A549 (cell line): ENCODE measurements around the gene OSBPL6.

Source experiments
- EP300 ChIP-seq, 2 experiments: fragments of >200 bp; sonication (Bioruptor Twin); formaldehyde crosslinking; IDR thresholded peaks; 2 replicates in 1 of 2; 3 replicates in 1 of 2; pipeline ENCODE4 v1.6.1; 2016 to 2017
- MAFK ChIP-seq: fragments of 450-650 bp; IDR thresholded peaks from 2 replicates; pipeline ENCODE4 v1.6.1; 2014; ENCODE audit not compliant: partially characterized antibody
- MAZ ChIP-seq: fragments of 150-350 bp; IDR thresholded peaks from 2 replicates; pipeline ENCODE4 v1.6.1; 2014; ENCODE audit warnings: antibody characterized with exemption, low read depth, low read length, borderline replicate concordance
- POLR2A ChIP-seq: IDR thresholded peaks from 2 replicates; pipeline ENCODE4 v1.6.1; 2012; ENCODE audit warnings: mild to moderate bottlenecking, low read length
- TF ChIP-seq, protein P1 (sequence below): fragments of >200 bp; sonication (Bioruptor Twin); formaldehyde crosslinking; IDR thresholded peaks from 3 replicates; pipeline ENCODE4 v1.5.1; 2016
- TF ChIP-seq, protein P2 (sequence below): IDR thresholded peaks from 2 replicates; pipeline ENCODE4 v1.6.1; 2012

DNA sequence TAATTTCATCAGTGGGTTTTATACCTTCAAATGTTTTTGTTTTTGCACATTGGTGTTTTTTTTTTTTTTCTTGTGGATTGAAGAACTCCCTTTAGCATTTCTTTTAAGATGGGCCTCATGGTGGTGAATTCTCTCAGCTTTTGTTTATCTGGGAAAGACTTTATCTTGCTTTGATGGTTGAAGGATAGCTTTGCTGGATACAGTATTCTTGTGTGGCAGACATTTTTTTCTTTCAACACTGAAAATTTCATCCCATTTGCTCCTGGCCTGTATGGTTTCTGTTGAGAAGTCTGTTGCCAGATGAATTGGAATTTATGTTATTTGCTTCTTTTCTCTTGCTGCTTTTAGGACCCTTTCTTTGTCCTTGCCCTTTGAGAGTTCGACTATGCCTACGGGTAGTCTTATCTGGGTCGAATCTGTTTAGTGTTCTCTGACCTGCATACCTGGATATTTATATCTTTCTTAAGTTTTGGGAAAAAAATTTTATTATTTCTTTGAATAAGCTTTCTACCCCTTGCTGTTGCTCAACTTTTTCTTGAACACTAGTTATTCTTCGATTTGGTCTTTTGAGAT lies 231.0 kb downstream of the OSBPL6 start:
- TF ChIP-seq, protein P1, sequence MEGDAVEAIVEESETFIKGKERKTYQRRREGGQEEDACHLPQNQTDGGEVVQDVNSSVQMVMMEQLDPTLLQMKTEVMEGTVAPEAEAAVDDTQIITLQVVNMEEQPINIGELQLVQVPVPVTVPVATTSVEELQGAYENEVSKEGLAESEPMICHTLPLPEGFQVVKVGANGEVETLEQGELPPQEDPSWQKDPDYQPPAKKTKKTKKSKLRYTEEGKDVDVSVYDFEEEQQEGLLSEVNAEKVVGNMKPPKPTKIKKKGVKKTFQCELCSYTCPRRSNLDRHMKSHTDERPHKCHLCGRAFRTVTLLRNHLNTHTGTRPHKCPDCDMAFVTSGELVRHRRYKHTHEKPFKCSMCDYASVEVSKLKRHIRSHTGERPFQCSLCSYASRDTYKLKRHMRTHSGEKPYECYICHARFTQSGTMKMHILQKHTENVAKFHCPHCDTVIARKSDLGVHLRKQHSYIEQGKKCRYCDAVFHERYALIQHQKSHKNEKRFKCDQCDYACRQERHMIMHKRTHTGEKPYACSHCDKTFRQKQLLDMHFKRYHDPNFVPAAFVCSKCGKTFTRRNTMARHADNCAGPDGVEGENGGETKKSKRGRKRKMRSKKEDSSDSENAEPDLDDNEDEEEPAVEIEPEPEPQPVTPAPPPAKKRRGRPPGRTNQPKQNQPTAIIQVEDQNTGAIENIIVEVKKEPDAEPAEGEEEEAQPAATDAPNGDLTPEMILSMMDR: no peak
- TF ChIP-seq, protein P2, sequence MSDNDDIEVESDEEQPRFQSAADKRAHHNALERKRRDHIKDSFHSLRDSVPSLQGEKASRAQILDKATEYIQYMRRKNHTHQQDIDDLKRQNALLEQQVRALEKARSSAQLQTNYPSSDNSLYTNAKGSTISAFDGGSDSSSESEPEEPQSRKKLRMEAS: no peak
- no peak for TF ChIP-seq POLR2A
- TF ChIP-seq MAZ: no peak
- no peak for TF ChIP-seq MAFK
- no peak for TF ChIP-seq EP300 (IDR thresholded peaks at IDR 0.05)
